ENCODE results near the gene PLXNA3.

- TF ChIP-seq CTCF (conservative IDR thresholded peaks at IDR 0.05 in 1 of 2, IDR thresholded peaks at IDR 0.05 in 1 of 2; ENCODE audit: extremely low read depth in 1 of 2, insufficient read depth in 1 of 2, low read depth in 1 of 2, low read length in 2 of 2) = no peak
- no peak for TF ChIP-seq EZH2 (IDR thresholded peaks at IDR 0.05; ENCODE audit: borderline replicate concordance, low read length)
Measured at GRCh38 chrX:154430479-154430878, 27.6 kb upstream of the PLXNA3 start.

All from mammary epithelial cell (primary cell).